ENCODE results near the gene AUTS2. TPM values are rescaled to one million over a fixed set of nuclear protein-coding genes. Genes with fewer than 3 reads are reported as not detected.

The AUTS2 gene
- total and polyA plus RNA-seq, 10 of the 15 experiments (the other 5 are each of a cell fraction or from before 2014, with no cell fraction given) = 6.4 to 55.6 (median 21.6) TPM

DNA sequence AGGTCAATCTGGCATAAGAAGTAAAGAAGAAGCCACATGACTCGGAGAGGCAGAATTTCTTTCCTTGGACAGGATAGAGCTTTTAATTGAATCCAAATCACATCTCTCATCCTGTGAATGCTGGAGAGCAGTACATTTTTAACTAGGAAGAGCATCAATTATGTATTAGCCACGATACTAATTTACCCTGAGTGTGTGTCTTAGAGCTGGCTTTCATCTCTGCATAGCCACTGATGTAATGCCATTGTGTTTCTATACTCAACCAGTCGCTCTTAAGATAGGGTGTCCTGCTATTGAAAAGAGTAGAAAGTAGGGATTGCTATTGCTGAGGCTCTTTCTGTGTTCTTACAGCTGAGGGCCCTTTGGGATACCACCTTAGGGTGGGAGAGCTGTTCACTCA, 280.3 kb downstream of the AUTS2 start:
- no peak for FAIRE-seq
- ChIA-PET CTCF (no interaction called here), RAD21 (ENCODE audit: unreplicated experiment) (no interaction called here), SMC1A (ENCODE audit: uncharacterized antibody, unreplicated experiment) (interaction anchor here (0.7 to 1.2 kb wide), 3 partner anchors 19 to 41 kb away, joined by 3 to 4 read pairs (median 4); no protein-coding TSS in a partner anchor), POLR2A (no interaction called here)
- H3K27me3 ChIP-seq (replicated peaks in 1 of 2; ENCODE audit: control insufficient read depth in 2 of 2, insufficient read depth in 2 of 2, low read length in 1 of 2) = no peaks in the 10 kb centered on the region
- no peak overlapping the region for H3K4me3 ChIP-seq
- no peaks in the 10 kb centered on the region for H4K20me1 ChIP-seq (ENCODE audit: control insufficient read depth, insufficient read depth)
- intact Hi-C loops (cut with micrococcal nuclease; ENCODE audit: unreplicated experiment) = no loop called here
- H3K9ac ChIP-seq (ENCODE audit: control insufficient read depth, insufficient read depth, low read length) = no peak overlapping the region
- H3K9me3 ChIP-seq (replicated peaks; ENCODE audit: control insufficient read depth, insufficient read depth, low read length) = no peaks in the 10 kb centered on the region; the same call in 2 of the 3 replicates
- in situ Hi-C loops (cut with MboI) = no loop called here
- no peak overlapping the region for H3K4me2 ChIP-seq (ENCODE audit: control insufficient read depth, insufficient read depth)
- TF ChIP-seq YY1 (IDR thresholded peaks at IDR 0.05; ENCODE audit: low read depth, low read length) (no peak), RAD51 (IDR thresholded peaks at IDR 0.05) (no peak), CBX5 (IDR thresholded peaks at IDR 0.05; ENCODE audit: low read depth) (no peak), IKZF1 (conservative IDR thresholded peaks at IDR 0.05) (no peak), SMARCA5 (IDR thresholded peaks at IDR 0.05) (no peak), YBX1 (IDR thresholded peaks at IDR 0.05) (no peak), ZNF384 (IDR thresholded peaks at IDR 0.05; ENCODE audit: borderline replicate concordance, low read depth, low read length) (no peak)
- TF ChIP-seq, protein P1, sequence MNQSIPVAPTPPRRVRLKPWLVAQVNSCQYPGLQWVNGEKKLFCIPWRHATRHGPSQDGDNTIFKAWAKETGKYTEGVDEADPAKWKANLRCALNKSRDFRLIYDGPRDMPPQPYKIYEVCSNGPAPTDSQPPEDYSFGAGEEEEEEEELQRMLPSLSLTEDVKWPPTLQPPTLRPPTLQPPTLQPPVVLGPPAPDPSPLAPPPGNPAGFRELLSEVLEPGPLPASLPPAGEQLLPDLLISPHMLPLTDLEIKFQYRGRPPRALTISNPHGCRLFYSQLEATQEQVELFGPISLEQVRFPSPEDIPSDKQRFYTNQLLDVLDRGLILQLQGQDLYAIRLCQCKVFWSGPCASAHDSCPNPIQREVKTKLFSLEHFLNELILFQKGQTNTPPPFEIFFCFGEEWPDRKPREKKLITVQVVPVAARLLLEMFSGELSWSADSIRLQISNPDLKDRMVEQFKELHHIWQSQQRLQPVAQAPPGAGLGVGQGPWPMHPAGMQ (IDR thresholded peaks at IDR 0.05; ENCODE audit: borderline replicate concordance) = no peak
- no peak for ATAC-seq
- peaks cover 22% of the 10 kb centered on the region for H3K4me1 ChIP-seq (ENCODE audit: control insufficient read depth, insufficient read depth, low read length)
- H2AFZ ChIP-seq (ENCODE audit: control insufficient read depth, low read depth, low read length) = no peak overlapping the region
- no peak for DNase-seq (ENCODE audit: low read depth, low spot score)
- H3K27ac ChIP-seq (ENCODE audit: control insufficient read depth, insufficient read depth) = no peak overlapping the region
- WGBS (ENCODE audit: insufficient coverage, insufficient replicate concordance, low lambda C conversion rate, missing lambda C conversion rate) = 45% methylated on average over 3 of the region's 3 CpGs
- 0 out of 4 replicates have a peak, but pooled peaks cover 0 to 3% of the 10 kb centered on the region in 2 experiments for H3K36me3 ChIP-seq (ENCODE audit: control insufficient read depth in 2 of 2, insufficient read depth in 2 of 2, low read length in 1 of 2)
- BruUV-seq (replicated peaks) = no TSS peak
- H3K79me2 ChIP-seq (ENCODE audit: control insufficient read depth, insufficient read depth, low read length) = peaks cover 2% of the 10 kb centered on the region

Data from GM12878 (cell line).